ENCODE data around the gene PODN.

Gene PODN

GRCh38 chr1:53110370-53111072, 48.5 kb downstream of the PODN start:
- ATAC-seq (peak; percentile 58), DNase-seq (no peak)
- Mint-ChIP-seq H3K27ac (peak overlapping the region in 1 of 2 donors; percentile 42), H3K9me3 (peaks cover 0 to 7% of the 10 kb centered on the region in 2 donors), H3K4me1 (peaks cover 31% of the 10 kb centered on the region), H3K27me3 (peaks cover 28% of the 10 kb centered on the region), H3K4me3 (no peak overlapping the region)

- H3K4me3 Mint-ChIP-seq = no peak overlapping the region
- peaks cover 28% of the 10 kb centered on the region for H3K27me3 Mint-ChIP-seq
- H3K27ac Mint-ChIP-seq = no peak overlapping the region
- ATAC-seq (peak; percentile 7), DNase-seq (no peak)
- peaks cover 31% of the 10 kb centered on the region for H3K4me1 Mint-ChIP-seq
- H3K9me3 Mint-ChIP-seq = peaks cover 0 to 7% of the 10 kb centered on the region in 2 donors
These were observed 49.1 kb downstream of the PODN start for GRCh38 chr1:53111073-53111556.

DNA sequence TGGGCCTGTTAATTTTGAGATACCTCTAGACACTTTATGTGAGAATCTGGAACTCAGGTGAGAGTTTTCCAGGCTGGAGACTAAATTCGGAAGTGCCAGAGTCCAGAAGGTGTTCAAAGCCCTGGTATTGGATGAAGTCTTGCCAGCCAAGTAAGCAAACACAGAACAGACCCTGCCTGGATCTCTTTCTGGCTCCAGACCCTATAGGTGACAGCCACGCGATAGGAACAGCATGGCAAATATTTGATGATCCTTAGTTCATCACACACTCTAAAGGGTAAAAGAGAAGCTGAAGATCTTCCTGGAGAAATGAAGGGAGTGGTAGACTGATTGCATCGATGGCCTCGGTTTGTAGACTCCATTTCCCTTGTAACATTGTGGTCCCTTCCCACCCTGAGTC, 49.7 kb downstream of the PODN start:
- DNase-seq (no peak), ATAC-seq (no peak)
- peaks cover 28% of the 10 kb centered on the region for H3K27me3 Mint-ChIP-seq
- no peak overlapping the region for H3K27ac Mint-ChIP-seq
- H3K4me3 Mint-ChIP-seq = no peak overlapping the region
- H3K9me3 Mint-ChIP-seq = peaks cover 0 to 7% of the 10 kb centered on the region in 2 donors
- H3K4me1 Mint-ChIP-seq = peaks cover 31% of the 10 kb centered on the region

DNA sequence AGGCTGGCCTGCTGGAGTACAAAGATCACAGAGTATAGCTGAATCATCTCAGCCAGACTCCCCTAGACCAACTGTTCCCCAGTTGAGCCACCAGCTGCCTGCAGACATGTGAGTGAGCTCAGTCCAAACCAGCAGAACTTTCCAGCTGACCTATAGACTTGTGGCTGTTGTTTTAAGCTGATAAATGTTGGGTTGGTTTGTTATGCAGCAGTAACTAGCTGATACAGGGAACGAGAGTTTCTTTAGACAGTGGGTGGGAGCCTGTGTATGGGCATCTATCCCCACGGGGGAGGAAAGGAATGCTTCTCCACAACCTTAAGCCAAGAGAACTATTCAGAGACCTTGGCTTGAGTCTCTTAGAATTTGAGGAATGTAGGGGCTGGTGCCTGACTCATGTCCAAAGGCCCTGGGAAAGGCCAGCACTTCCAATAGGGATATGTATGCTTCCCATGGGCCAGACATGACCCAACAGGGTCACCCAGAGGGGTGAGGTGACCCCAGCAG, 50.3 kb downstream of the PODN start:
- peaks cover 28% of the 10 kb centered on the region for H3K27me3 Mint-ChIP-seq
- no peak overlapping the region for H3K27ac Mint-ChIP-seq
- peaks cover 0 to 7% of the 10 kb centered on the region in 2 donors for H3K9me3 Mint-ChIP-seq
- DNase-seq (no peak), ATAC-seq (no peak)
- H3K4me3 Mint-ChIP-seq = no peak overlapping the region
- H3K4me1 Mint-ChIP-seq = peaks cover 29% of the 10 kb centered on the region

- peak overlapping the region in 1 of 2 donors; percentile 61 for H3K27ac Mint-ChIP-seq
- H3K4me1 Mint-ChIP-seq = peaks cover 24% of the 10 kb centered on the region
- H3K9me3 Mint-ChIP-seq = peaks cover 0 to 7% of the 10 kb centered on the region in 2 donors
- H3K27me3 Mint-ChIP-seq = peaks cover 26% of the 10 kb centered on the region
- H3K4me3 Mint-ChIP-seq = no peak overlapping the region
- ATAC-seq (no peak), DNase-seq (no peak)
These were observed 50.8 kb downstream of the PODN start for GRCh38 chr1:53112861-53113260.

- H3K4me3 Mint-ChIP-seq = no peak overlapping the region
- peaks cover 0 to 7% of the 10 kb centered on the region in 2 donors for H3K9me3 Mint-ChIP-seq
- peaks cover 16% of the 10 kb centered on the region for H3K27me3 Mint-ChIP-seq
- DNase-seq = no peak
- H3K27ac Mint-ChIP-seq = no peak overlapping the region
- ATAC-seq = no peak
- H3K4me1 Mint-ChIP-seq = peaks cover 18% of the 10 kb centered on the region
These were observed 52.1 kb downstream of the PODN start for GRCh38 chr1:53114090-53114489.

- Mint-ChIP-seq H3K27ac (peak overlapping the region in 1 of 2 donors; percentile 44), H3K9me3 (peaks cover 0 to 7% of the 10 kb centered on the region in 2 donors), H3K4me1 (peaks cover 14% of the 10 kb centered on the region), H3K4me3 (no peak overlapping the region), H3K27me3 (peaks cover 9% of the 10 kb centered on the region)
- no peak for DNase-seq
- no peak for ATAC-seq
These were observed 52.8 kb downstream of the PODN start for GRCh38 chr1:53114581-53115400.

- Mint-ChIP-seq H3K27ac (no peak overlapping the region), H3K4me3 (no peak overlapping the region), H3K4me1 (peaks cover 8% of the 10 kb centered on the region), H3K27me3 (peaks cover 8% of the 10 kb centered on the region), H3K9me3 (peaks cover 0 to 7% of the 10 kb centered on the region in 2 donors)
- no peak for DNase-seq
- ATAC-seq = no peak
These were observed 53.6 kb downstream of the PODN start for GRCh38 chr1:53115403-53116306.

DNA sequence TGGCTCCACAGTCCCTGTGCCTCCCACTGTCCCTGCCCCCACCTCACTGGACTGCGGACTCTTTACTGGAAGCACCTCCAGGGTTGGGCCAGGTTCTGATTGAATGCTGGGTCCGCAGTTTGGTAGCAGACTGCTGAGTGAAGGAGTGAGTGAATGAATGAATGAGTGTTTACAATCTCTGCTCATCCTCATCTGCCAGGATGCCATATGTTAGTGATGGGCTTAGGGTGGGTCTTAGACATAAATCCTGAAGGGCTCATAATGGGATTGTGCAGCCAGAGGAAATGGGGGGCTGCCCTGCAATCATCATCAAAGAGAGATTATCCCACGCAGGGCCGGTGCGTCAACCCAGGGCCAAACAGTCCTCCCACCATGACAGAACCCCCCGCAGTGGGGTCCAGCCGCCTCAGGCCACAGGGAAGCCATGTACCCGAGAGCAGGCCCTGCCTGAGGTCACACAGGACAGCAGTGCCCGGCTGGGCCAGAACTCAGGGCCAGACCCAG, 54.3 kb downstream of the PODN start:
- Mint-ChIP-seq H3K4me1 (peaks cover 5% of the 10 kb centered on the region), H3K27ac (no peak overlapping the region), H3K9me3 (peaks cover 0 to 7% of the 10 kb centered on the region in 2 donors), H3K27me3 (peaks cover 12% of the 10 kb centered on the region), H3K4me3 (no peak overlapping the region)
- ATAC-seq = no peak
- DNase-seq = no peak

- Mint-ChIP-seq H3K27me3 (peaks cover 16% of the 10 kb centered on the region), H3K4me3 (no peak overlapping the region), H3K27ac (peak overlapping the region in 1 of 2 donors; percentile 8), H3K9me3 (peaks cover 0 to 6% of the 10 kb centered on the region in 2 donors), H3K4me1 (peaks cover 11% of the 10 kb centered on the region)
- ATAC-seq = no peak
- no peak for DNase-seq
These were observed 55.1 kb downstream of the PODN start for GRCh38 chr1:53116933-53117600.

GRCh38 chr1:53117836-53118235, 55.8 kb downstream of the PODN start:
- H3K4me1 Mint-ChIP-seq = peaks cover 11% of the 10 kb centered on the region
- H3K4me3 Mint-ChIP-seq = no peak overlapping the region
- no peaks in the 10 kb centered on the region for H3K9me3 Mint-ChIP-seq
- H3K27me3 Mint-ChIP-seq = peaks cover 16% of the 10 kb centered on the region
- DNase-seq (no peak), ATAC-seq (no peak)
- H3K27ac Mint-ChIP-seq = no peak overlapping the region

DNA sequence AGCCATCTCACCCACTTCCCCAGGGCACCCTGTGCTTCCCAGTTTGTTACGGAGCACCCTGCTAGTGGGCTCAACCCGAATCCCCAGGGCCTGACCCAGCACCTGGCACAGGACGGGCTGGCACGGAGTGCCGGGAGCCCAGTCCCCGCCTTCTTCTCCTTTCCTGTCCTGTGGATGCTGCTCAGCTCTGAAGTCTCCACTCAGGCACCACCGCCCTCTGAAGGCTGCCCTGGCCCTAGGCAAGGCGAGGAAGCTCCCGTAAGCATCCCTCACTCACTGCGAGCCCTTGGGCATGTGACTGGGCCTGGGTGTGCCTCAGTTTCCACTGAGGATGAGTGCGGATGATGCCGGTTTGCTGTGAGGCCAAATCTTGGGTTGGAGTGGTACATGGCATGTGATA, 58.6 kb downstream of the PODN start:
- DNase-seq (no peak), ATAC-seq (no peak)
- H3K4me1 Mint-ChIP-seq = peaks cover 11% of the 10 kb centered on the region
- no peak overlapping the region for H3K4me3 Mint-ChIP-seq
- H3K9me3 Mint-ChIP-seq = no peaks in the 10 kb centered on the region
- H3K27ac Mint-ChIP-seq = peak overlapping the region in 1 of 2 donors; percentile 31
- peaks cover 16% of the 10 kb centered on the region for H3K27me3 Mint-ChIP-seq

GRCh38 chr1:53121319-53122172, 59.5 kb downstream of the PODN start:
- Mint-ChIP-seq H3K27me3 (peaks cover 16% of the 10 kb centered on the region), H3K27ac (peak overlapping the region; percentile 22 to 51), H3K4me3 (no peak overlapping the region), H3K9me3 (no peaks in the 10 kb centered on the region), H3K4me1 (peaks cover 11% of the 10 kb centered on the region)
- DNase-seq (peak; percentile 12 to 16), ATAC-seq (peak; percentile 69)
